ENCODE measurements around the gene FBXW7. TPM values are rescaled to one million over a fixed set of nuclear protein-coding genes. Genes with fewer than 3 reads are reported as not detected.

FBXW7 gene, protein sequence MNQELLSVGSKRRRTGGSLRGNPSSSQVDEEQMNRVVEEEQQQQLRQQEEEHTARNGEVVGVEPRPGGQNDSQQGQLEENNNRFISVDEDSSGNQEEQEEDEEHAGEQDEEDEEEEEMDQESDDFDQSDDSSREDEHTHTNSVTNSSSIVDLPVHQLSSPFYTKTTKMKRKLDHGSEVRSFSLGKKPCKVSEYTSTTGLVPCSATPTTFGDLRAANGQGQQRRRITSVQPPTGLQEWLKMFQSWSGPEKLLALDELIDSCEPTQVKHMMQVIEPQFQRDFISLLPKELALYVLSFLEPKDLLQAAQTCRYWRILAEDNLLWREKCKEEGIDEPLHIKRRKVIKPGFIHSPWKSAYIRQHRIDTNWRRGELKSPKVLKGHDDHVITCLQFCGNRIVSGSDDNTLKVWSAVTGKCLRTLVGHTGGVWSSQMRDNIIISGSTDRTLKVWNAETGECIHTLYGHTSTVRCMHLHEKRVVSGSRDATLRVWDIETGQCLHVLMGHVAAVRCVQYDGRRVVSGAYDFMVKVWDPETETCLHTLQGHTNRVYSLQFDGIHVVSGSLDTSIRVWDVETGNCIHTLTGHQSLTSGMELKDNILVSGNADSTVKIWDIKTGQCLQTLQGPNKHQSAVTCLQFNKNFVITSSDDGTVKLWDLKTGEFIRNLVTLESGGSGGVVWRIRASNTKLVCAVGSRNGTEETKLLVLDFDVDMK
- total RNA-seq = 10 to 100 TPM; 12.9 to 25.5 (median 17.6) TPM
- long read RNA-seq, partial matches to known transcripts = 0 of 1 reads
- long read RNA-seq, other reads (novel, unspliced or antisense) = 1 of 1 reads

DNA sequence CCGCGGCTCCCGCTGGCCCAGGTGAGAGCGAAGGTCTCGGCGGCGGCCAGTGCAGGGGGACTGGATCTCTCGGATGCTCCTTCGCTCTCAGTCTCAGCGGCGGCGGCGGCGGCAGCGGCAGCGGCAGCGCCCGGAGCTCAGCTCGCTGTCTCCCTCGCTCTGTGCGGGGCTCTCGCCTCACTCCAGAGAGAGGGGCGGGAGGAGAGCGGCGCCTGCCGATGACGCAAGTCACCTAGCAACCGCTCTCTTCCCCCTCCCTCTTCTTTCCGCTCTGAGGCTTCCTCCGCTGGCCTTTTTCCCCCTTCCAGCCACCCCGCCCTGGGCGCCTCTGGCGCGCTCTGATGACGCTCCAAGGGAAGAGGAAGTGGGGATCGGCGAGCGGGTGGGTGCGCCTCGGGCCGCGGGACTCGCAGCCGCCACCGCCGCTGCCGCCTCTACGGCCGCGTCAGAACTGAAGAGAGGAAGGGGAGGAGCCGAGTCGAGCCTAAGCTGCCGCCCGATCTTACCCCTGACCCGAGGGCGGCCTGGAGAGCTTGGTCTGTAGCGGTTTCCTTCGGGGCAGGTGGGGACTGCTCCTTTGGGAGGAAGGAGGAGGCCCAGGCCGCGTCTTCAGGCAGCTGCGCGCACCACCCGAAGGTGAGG, at the start of gene FBXW7:
FBXW7 (minus strand) TSS at position 190 of the 642 bp plus-strand sequence. CDS start 124,289 bp downstream, outside the sequence.
- TF ChIP-seq, protein P1, sequence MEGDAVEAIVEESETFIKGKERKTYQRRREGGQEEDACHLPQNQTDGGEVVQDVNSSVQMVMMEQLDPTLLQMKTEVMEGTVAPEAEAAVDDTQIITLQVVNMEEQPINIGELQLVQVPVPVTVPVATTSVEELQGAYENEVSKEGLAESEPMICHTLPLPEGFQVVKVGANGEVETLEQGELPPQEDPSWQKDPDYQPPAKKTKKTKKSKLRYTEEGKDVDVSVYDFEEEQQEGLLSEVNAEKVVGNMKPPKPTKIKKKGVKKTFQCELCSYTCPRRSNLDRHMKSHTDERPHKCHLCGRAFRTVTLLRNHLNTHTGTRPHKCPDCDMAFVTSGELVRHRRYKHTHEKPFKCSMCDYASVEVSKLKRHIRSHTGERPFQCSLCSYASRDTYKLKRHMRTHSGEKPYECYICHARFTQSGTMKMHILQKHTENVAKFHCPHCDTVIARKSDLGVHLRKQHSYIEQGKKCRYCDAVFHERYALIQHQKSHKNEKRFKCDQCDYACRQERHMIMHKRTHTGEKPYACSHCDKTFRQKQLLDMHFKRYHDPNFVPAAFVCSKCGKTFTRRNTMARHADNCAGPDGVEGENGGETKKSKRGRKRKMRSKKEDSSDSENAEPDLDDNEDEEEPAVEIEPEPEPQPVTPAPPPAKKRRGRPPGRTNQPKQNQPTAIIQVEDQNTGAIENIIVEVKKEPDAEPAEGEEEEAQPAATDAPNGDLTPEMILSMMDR (IDR thresholded peaks at IDR 0.05) = no peak
- peak; percentile 93 for TF ChIP-seq POLR2A (IDR thresholded peaks at IDR 0.05)
- DNase-seq (peak; percentile 99), ATAC-seq (peak; percentile 93 to 97 (median 96))
- no peaks in the 10 kb centered on the region for H3K36me3 ChIP-seq
- H3K4me1 ChIP-seq = peaks cover 0 to 24% (median 0%) of the 10 kb centered on the region in 4 donors
- intact Hi-C loops (cut with DNase I) = no loop called here
- no peaks in the 10 kb centered on the region for H3K9me3 ChIP-seq
- 0% methylated on average over 10 of the region's 63 CpGs for WGBS (ENCODE audit: insufficient coverage, low coverage, low lambda C conversion rate, missing lambda C conversion rate)
- peak within 1 kb of the TSS; percentile 75 to 92 (median 88) for H3K27ac ChIP-seq
- H3K27me3 ChIP-seq = no peaks in the 10 kb centered on the region
- peak within 1 kb of the TSS; percentile 97 to 100 (median 99) for H3K4me3 ChIP-seq

DNA sequence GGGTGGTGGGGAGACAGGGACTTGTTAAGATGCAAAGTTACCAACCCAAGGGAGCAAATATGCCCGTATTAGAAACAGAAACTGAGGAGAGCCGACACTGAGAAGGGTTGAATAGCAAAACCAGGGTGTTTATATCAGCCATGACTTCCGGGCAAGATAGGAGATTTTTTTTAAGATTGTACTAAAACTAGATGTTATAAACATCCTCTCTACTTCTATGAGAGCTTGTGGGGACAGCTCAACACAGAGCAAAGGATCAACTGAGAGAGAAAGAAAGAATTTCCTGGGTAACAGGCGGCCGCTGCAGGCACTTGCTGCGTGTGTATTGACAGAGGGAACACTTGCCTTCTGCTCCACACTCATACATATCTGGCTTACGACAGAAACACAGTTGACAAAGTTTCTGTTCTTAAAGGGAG, 49.1 kb upstream of the FBXW7 start:
- no peak overlapping the region for H3K27ac ChIP-seq
- H3K9me3 ChIP-seq = no peaks in the 10 kb centered on the region
- intact Hi-C loops (cut with DNase I) = no loop called here
- WGBS (ENCODE audit: insufficient coverage, low coverage, low lambda C conversion rate, missing lambda C conversion rate) = 69% methylated on average over 7 of the region's 7 CpGs
- H3K36me3 ChIP-seq = no peaks in the 10 kb centered on the region
- H3K4me3 ChIP-seq = no peak overlapping the region
- TF ChIP-seq POLR2A (IDR thresholded peaks at IDR 0.05) = no peak
- TF ChIP-seq, protein P1 (IDR thresholded peaks at IDR 0.05) = no peak
- H3K4me1 ChIP-seq = peaks cover 0 to 6% (median 0%) of the 10 kb centered on the region in 4 donors
- ATAC-seq (no peak), DNase-seq (no peak)
- H3K27me3 ChIP-seq = no peaks in the 10 kb centered on the region

DNA sequence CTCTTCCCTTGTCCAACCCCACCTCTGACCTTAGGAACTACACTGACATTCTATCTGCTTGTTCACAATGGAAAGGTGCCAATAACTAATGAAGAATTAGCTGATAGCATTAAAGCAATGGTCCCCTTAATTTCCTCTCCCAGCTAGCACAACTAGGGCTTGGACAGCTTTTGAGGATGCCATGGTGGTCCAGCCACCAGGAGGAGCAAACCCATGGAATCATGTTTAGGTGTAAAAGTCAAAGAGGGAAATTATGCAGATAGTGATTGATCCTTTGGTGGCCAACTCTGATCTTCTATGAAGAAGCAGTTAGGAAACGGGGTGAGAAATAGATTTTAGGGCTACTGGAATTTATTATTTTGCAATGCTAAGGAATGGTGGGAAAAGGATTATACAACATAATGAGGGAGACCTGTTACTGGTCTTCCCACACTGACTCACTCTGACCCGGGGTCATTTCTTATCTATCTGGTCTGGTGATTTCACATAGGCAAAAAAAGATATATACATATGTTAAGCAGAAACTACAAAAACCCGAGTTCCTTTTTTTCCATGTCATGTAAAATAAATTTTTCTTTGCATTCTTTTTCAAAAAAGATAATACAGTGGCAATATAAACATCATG, 45.8 kb upstream of the FBXW7 start:
- TF ChIP-seq POLR2A (IDR thresholded peaks at IDR 0.05) = no peak
- TF ChIP-seq, protein P1 (IDR thresholded peaks at IDR 0.05) = no peak
- peaks cover 0 to 18% (median 0%) of the 10 kb centered on the region in 4 donors for H3K4me1 ChIP-seq
- H3K27me3 ChIP-seq = no peaks in the 10 kb centered on the region
- H3K27ac ChIP-seq = no peak overlapping the region
- DNase-seq = no peak
- intact Hi-C loops (cut with DNase I) = no loop called here
- no peaks in the 10 kb centered on the region for H3K36me3 ChIP-seq
- H3K4me3 ChIP-seq = no peak overlapping the region
- 60% methylated on average over 3 of the region's 3 CpGs for WGBS (ENCODE audit: insufficient coverage, low coverage, low lambda C conversion rate, missing lambda C conversion rate)
- no peak for ATAC-seq
- no peaks in the 10 kb centered on the region for H3K9me3 ChIP-seq

DNA sequence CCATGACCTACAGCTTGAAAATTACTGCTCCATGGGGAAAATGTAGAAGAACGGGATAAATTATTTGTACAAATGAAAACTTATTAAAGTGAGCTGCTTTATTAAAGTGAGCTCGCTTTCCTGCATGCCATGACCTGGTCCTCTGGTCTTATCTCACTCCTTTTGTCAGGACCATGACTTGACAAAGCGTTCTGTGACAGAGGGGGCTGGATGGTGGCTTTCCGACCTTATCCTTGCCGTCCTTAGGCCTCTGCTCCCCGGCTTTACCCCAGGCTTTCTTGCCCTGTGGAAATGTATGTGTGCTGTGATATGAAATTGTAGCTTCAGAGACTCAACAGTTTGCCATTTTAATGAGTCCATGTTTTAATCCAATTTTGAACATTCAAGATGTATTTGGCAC, 44.0 kb upstream of the FBXW7 start:
- Histone ChIP-seq H3K4me3 (no peak overlapping the region), H3K9me3 (no peaks in the 10 kb centered on the region), H3K27me3 (no peaks in the 10 kb centered on the region), H3K4me1 (peaks cover 0 to 14% (median 0%) of the 10 kb centered on the region in 4 donors), H3K27ac (no peak overlapping the region), H3K36me3 (no peaks in the 10 kb centered on the region)
- ATAC-seq (no peak), DNase-seq (no peak)
- WGBS (ENCODE audit: insufficient coverage, low coverage, low lambda C conversion rate, missing lambda C conversion rate) = 91% methylated on average over 6 of the region's 6 CpGs
- TF ChIP-seq POLR2A (IDR thresholded peaks at IDR 0.05) = no peak
- TF ChIP-seq, protein P1 (IDR thresholded peaks at IDR 0.05) = no peak
- intact Hi-C loops (cut with DNase I) = no loop called here
